ENCODE data around the gene EVC2. TPM values are rescaled to one million over a fixed set of nuclear protein-coding genes. Genes with fewer than 3 reads are reported as not detected.
A peak's percentile ranks its signal among the peaks of the same experiment; 100 is the strongest.

The EVC2 gene
- 3.5 and 4.5 TPM in 2 replicates for total RNA-seq (ENCODE audit: low replicate concordance)
- long read RNA-seq, partial matches to known transcripts = 2 of 2 reads
- long read RNA-seq, other reads (novel, unspliced or antisense) = 0 of 2 reads

DNA sequence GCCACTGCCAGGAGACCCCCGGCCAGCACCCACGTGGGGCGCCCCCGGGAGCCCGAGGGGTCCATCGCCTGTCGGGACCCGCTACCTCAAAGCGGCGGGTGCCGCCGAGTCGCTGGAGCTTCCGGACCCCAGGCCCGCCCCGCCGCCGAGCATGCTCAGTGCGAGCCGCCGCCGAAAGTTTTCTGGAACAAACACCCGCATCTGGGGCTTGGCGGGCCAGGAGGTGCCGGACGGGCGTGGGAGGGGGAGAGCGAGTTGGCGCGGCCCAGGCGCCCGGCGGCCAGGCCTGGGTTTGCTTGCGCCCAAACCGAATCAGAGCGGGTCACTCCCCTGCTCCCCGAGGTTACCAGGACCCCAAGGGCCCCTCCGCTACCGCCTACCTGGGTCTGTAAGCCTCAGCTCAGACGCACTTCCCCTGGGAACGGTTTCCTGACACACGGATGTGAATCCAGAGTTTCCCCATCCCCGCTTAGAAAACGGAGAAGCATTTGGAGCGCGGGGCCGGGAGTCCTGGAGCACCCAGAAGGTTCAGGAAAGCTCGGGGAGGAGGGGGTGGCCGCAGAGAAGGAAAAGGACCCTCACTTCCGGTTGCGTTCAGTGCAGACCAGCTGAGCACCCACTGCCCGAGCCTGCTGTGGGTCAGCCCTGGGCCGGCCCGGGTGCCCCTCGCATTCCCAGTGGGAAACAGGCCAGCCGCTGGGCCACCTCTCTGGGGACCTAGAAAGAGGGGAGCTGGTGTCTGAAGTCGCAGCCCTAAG lies at the start of gene EVC2:
Gene EVC2 (minus strand): TSS at position 111 of the 758 bp plus-strand sequence. CDS start 46 bp downstream, at position 65.
- peaks cover 6% of the 10 kb centered on the region for H3K9me3 Mint-ChIP-seq
- no peak for DNase-seq (ENCODE audit: extremely low spot score, unreplicated experiment)
- H3K27me3 Mint-ChIP-seq = no peaks in the 10 kb centered on the region
- H3K4me1 Mint-ChIP-seq (ENCODE audit: unreplicated experiment) = peaks cover 32% of the 10 kb centered on the region
- H3K36me3 Mint-ChIP-seq = peaks cover 16% of the 10 kb centered on the region
- H3K27ac Mint-ChIP-seq = peak within 1 kb of the TSS; percentile 26
- H3K4me3 Mint-ChIP-seq = peak within 1 kb of the TSS; percentile 83
- TF ChIP-seq, protein P1, sequence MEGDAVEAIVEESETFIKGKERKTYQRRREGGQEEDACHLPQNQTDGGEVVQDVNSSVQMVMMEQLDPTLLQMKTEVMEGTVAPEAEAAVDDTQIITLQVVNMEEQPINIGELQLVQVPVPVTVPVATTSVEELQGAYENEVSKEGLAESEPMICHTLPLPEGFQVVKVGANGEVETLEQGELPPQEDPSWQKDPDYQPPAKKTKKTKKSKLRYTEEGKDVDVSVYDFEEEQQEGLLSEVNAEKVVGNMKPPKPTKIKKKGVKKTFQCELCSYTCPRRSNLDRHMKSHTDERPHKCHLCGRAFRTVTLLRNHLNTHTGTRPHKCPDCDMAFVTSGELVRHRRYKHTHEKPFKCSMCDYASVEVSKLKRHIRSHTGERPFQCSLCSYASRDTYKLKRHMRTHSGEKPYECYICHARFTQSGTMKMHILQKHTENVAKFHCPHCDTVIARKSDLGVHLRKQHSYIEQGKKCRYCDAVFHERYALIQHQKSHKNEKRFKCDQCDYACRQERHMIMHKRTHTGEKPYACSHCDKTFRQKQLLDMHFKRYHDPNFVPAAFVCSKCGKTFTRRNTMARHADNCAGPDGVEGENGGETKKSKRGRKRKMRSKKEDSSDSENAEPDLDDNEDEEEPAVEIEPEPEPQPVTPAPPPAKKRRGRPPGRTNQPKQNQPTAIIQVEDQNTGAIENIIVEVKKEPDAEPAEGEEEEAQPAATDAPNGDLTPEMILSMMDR (conservative IDR thresholded peaks at IDR 0.05) = no peak

DNA sequence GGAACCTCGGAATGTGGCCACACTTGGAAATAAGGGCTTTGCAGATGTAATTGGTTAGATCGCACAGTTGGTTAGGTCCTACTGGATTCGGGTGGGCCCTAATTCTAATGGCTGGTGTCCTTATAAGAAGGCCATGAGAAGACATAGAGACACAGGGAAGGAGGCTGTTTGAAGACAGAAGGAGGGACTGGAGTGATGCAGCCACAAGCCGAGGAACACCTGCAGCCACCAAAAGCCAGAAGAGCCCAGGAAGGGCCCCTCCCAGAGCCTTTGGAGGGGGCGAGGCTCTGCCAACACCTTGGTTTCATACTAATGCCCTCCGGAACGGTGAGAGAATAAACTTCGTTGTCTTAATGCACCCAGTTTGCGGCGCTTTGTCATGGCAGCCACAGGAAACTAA lies 49.6 kb upstream of the EVC2 start:
- no peak for DNase-seq (ENCODE audit: extremely low spot score, unreplicated experiment)
- no peaks in the 10 kb centered on the region for H3K4me1 Mint-ChIP-seq (ENCODE audit: unreplicated experiment)
- TF ChIP-seq, protein P1 (conservative IDR thresholded peaks at IDR 0.05) = no peak
- H3K36me3 Mint-ChIP-seq = peaks cover 16% of the 10 kb centered on the region
- no peak overlapping the region for H3K27ac Mint-ChIP-seq
- H3K4me3 Mint-ChIP-seq = no peak overlapping the region
- H3K27me3 Mint-ChIP-seq = no peaks in the 10 kb centered on the region
- H3K9me3 Mint-ChIP-seq = no peaks in the 10 kb centered on the region

DNA sequence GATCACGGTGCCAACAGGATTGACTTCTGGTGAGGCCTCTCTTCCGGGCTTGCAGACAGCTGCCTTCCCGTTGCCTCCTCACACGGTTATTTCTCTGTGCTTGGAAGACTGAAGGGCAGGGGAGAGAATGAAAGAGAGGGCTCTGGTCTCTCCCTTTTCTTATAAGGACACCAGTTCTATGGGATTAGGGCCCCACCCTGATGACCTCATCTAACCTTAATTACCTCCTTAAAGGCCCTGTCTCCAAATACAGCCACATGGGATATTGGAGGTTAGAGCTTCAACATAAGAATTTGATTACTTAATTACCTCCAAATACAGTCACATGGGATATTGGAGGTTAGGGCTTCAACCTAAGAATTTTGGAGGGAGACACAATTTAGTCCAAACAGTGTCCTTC lies 49.2 kb upstream of the EVC2 start:
- Mint-ChIP-seq H3K27ac (no peak overlapping the region), H3K9me3 (no peaks in the 10 kb centered on the region)

GRCh38 chr4:5757091-5757490 lies 48.7 kb upstream of the EVC2 start:
- H3K4me1 Mint-ChIP-seq (ENCODE audit: unreplicated experiment) = no peaks in the 10 kb centered on the region
- H3K27ac Mint-ChIP-seq = no peak overlapping the region
- TF ChIP-seq, protein P1 (conservative IDR thresholded peaks at IDR 0.05) = no peak
- no peaks in the 10 kb centered on the region for H3K27me3 Mint-ChIP-seq
- no peaks in the 10 kb centered on the region for H3K9me3 Mint-ChIP-seq
- H3K36me3 Mint-ChIP-seq = peaks cover 16% of the 10 kb centered on the region
- no peak overlapping the region for H3K4me3 Mint-ChIP-seq
- no peak for DNase-seq (ENCODE audit: extremely low spot score, unreplicated experiment)

More for the DNA sequence above, 49.2 kb upstream of the EVC2 start:
- Mint-ChIP-seq H3K4me1 (ENCODE audit: unreplicated experiment) (no peaks in the 10 kb centered on the region), H3K4me3 (no peak overlapping the region), H3K27me3 (no peaks in the 10 kb centered on the region), H3K36me3 (peaks cover 16% of the 10 kb centered on the region)
- no peak for DNase-seq (ENCODE audit: extremely low spot score, unreplicated experiment)
- TF ChIP-seq, protein P1 (conservative IDR thresholded peaks at IDR 0.05) = no peak

- no peaks in the 10 kb centered on the region for H3K9me3 Mint-ChIP-seq
- H3K27me3 Mint-ChIP-seq = no peaks in the 10 kb centered on the region
- TF ChIP-seq, protein P1 (conservative IDR thresholded peaks at IDR 0.05) = no peak
- no peak for DNase-seq (ENCODE audit: extremely low spot score, unreplicated experiment)
- H3K4me1 Mint-ChIP-seq (ENCODE audit: unreplicated experiment) = no peaks in the 10 kb centered on the region
- H3K4me3 Mint-ChIP-seq = no peak overlapping the region
- H3K36me3 Mint-ChIP-seq = peaks cover 16% of the 10 kb centered on the region
- no peak overlapping the region for H3K27ac Mint-ChIP-seq
Observed at GRCh38 chr4:5756271-5756670, 47.9 kb upstream of the EVC2 start.
